Measurements from ENCODE around the gene CNIH3. TPM values are rescaled to one million over a fixed set of nuclear protein-coding genes. Genes with fewer than 3 reads are reported as not detected.

Gene CNIH3
- 1.8 TPM for total RNA-seq (2021; ENCODE audit: unreplicated experiment)
- polyA plus RNA-seq (2012): 1.5 and 2.4 TPM in 2 replicates
- percentile 23 among the genes with signal in this experiment for Bru-seq, nascent RNA
- percentile 11 among the genes with signal in this experiment for BruChase-seq, experiment 1, labeled RNA remaining after a 6-hour chase
- BruChase-seq, experiment 2, labeled RNA remaining after a 2-hour chase: percentile 23 among the genes with signal in this experiment
- long read RNA-seq, partial matches to known transcripts: 1 of 1 reads
- long read RNA-seq, other reads (novel, unspliced or antisense): 0 of 1 reads

DNA sequence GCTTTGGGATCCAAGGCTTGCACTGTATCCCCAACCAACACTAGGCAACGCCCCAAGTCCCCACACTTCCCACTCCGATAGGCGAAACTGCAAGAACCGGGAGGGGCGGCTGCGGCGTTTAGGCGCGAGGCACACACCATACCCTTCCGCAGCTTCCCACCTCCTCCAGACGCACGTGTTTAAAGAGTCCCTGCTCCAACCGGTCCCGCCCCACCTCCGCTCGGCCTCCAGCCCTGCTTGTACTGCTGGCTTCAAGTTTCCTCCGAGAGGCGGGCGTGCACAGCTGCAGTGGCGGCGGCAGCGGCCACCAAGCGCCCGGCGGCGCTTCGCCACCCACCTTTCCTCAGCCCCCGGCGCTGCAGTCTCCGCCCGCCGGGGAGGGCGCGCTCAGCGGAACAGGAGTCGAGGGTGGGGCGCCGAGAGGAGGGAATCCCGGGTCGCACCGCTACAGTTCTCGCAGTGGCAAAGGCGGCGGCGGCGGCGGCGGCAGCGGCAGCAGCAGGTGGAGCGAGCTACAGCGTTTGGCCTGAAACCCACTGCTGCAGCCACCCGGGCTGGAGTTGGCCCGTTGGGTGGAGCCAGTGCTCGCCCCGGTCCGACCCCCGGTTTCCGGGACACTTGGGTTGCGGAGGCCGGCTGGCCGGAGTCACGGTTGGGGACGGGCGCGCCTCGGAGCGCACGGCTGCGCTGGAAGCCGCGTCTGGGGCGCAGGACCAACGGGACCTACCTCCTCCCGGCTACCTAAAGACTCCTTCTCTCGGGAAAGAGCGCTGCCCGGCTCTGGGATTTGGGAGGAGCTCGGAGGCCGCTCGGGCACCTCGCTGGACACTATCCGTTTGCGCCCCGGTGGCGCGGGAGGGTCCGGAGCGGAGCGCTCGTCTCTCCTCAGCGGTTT is at the start of gene CNIH3:
CNIH3 (plus strand) TSS at position 457 of the 895 bp plus-strand sequence. CDS start 858 bp downstream, outside the sequence.
- ChIA-PET RAD21 (ENCODE audit: low non-redundant PET in 1 of 2, low total read pairs in 2 of 2, uncharacterized antibody in 2 of 2, unreplicated experiment in 2 of 2) (no interaction called here), POLR2A (no interaction called here), CTCF (no interaction called here)
- Histone ChIP-seq H3K4me3 (replicated peaks in 1 of 2; ENCODE audit: low read depth in 1 of 2, low read length in 2 of 2) (no peak within 1 kb of the TSS), H4K20me1 (ENCODE audit: insufficient read depth) (no peaks in the 10 kb centered on the region), H3K36me3 (ENCODE audit: control insufficient read depth in 1 of 2, insufficient read depth in 2 of 2, low read length in 2 of 2) (no peaks in the 10 kb centered on the region), H3K27me3 (ENCODE audit: insufficient read depth, low read length) (peaks cover 11% of the 10 kb centered on the region; the same call in 1 of the 2 replicates), H3K9ac (ENCODE audit: low read length) (no peak within 1 kb of the TSS), H3K9me3 (ENCODE audit: control insufficient read depth in 1 of 2, insufficient read depth in 1 of 2, low read depth in 1 of 2, low read length in 2 of 2) (no peaks in the 10 kb centered on the region), H3K4me1 (ENCODE audit: control insufficient read depth in 1 of 2, insufficient read depth in 2 of 2, low read length in 2 of 2) (no peaks in the 10 kb centered on the region), H2AFZ (ENCODE audit: low read depth, low read length, poor library complexity, severe bottlenecking) (no peak within 1 kb of the TSS), H3K9me2 (ENCODE audit: insufficient read depth) (no peaks in the 10 kb centered on the region), H3K79me2 (ENCODE audit: insufficient read depth, low read length) (no peaks in the 10 kb centered on the region), H3K4me2 (ENCODE audit: low read length) (no peak within 1 kb of the TSS), H3K27ac (ENCODE audit: low read depth, low read length) (no peak within 1 kb of the TSS)
- BruUV-seq (replicated peaks): no TSS peak
- ATAC-seq: no peak
- no peak for DNase-seq (ENCODE audit: low read depth, low spot score)
- TF ChIP-seq EGR1 (IDR thresholded peaks at IDR 0.05; ENCODE audit: low read depth) (no peak), FOSL1 (IDR thresholded peaks at IDR 0.05; ENCODE audit: low read depth) (no peak), SP1 (IDR thresholded peaks at IDR 0.05; ENCODE audit: low read depth) (no peak), TCF7L2 (IDR thresholded peaks at IDR 0.05; ENCODE audit: borderline replicate concordance, extremely low read depth, insufficient read depth, insufficient read length) (no peak), EZH2 (IDR thresholded peaks at IDR 0.05) (no peak), ZNF274 (IDR thresholded peaks at IDR 0.05; ENCODE audit: low read depth, low read length) (no peak), JUND (IDR thresholded peaks at IDR 0.05) (no peak), POLR2A (IDR thresholded peaks at IDR 0.05; ENCODE audit: borderline replicate concordance, extremely low read depth, insufficient read depth, insufficient read length) (no peak), MAX (IDR thresholded peaks at IDR 0.05) (no peak), CBX3 (IDR thresholded peaks at IDR 0.05; ENCODE audit: low read depth) (no peak), ELF1 (IDR thresholded peaks at IDR 0.05; ENCODE audit: borderline replicate concordance, low read depth) (no peak), YY1 (IDR thresholded peaks at IDR 0.05; ENCODE audit: extremely low read depth, insufficient replicate concordance, low read depth, low read length) (no peak)
- TF ChIP-seq, protein P1, sequence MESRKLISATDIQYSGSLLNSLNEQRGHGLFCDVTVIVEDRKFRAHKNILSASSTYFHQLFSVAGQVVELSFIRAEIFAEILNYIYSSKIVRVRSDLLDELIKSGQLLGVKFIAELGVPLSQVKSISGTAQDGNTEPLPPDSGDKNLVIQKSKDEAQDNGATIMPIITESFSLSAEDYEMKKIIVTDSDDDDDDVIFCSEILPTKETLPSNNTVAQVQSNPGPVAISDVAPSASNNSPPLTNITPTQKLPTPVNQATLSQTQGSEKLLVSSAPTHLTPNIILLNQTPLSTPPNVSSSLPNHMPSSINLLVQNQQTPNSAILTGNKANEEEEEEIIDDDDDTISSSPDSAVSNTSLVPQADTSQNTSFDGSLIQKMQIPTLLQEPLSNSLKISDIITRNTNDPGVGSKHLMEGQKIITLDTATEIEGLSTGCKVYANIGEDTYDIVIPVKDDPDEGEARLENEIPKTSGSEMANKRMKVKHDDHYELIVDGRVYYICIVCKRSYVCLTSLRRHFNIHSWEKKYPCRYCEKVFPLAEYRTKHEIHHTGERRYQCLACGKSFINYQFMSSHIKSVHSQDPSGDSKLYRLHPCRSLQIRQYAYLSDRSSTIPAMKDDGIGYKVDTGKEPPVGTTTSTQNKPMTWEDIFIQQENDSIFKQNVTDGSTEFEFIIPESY (IDR thresholded peaks at IDR 0.05; ENCODE audit: extremely low read depth, insufficient replicate concordance, low read length): no peak
- TF ChIP-seq, protein P2, sequence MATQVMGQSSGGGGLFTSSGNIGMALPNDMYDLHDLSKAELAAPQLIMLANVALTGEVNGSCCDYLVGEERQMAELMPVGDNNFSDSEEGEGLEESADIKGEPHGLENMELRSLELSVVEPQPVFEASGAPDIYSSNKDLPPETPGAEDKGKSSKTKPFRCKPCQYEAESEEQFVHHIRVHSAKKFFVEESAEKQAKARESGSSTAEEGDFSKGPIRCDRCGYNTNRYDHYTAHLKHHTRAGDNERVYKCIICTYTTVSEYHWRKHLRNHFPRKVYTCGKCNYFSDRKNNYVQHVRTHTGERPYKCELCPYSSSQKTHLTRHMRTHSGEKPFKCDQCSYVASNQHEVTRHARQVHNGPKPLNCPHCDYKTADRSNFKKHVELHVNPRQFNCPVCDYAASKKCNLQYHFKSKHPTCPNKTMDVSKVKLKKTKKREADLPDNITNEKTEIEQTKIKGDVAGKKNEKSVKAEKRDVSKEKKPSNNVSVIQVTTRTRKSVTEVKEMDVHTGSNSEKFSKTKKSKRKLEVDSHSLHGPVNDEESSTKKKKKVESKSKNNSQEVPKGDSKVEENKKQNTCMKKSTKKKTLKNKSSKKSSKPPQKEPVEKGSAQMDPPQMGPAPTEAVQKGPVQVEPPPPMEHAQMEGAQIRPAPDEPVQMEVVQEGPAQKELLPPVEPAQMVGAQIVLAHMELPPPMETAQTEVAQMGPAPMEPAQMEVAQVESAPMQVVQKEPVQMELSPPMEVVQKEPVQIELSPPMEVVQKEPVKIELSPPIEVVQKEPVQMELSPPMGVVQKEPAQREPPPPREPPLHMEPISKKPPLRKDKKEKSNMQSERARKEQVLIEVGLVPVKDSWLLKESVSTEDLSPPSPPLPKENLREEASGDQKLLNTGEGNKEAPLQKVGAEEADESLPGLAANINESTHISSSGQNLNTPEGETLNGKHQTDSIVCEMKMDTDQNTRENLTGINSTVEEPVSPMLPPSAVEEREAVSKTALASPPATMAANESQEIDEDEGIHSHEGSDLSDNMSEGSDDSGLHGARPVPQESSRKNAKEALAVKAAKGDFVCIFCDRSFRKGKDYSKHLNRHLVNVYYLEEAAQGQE (IDR thresholded peaks at IDR 0.05; ENCODE audit: low read depth): no peak
- intact Hi-C loops (cut with micrococcal nuclease): no loop called here

All from HCT116 (cell line).